HepG2 (cell line): Measurements from ENCODE around the gene TEKT2. TPM values are rescaled to one million over a fixed set of nuclear protein-coding genes. Genes with fewer than 3 reads are reported as not detected.

Source experiments
- ATAC-seq: fragments of 200-7000 bp; cut with Tn5 transposase; 3 replicates; pipeline ENCODE4 v1.9.1; 2020; ENCODE audit warnings: mild to moderate bottlenecking, moderate library complexity
- BruUV-seq: library from RNA; stranded (reverse); fragments of 400-500 nt; replicated peaks from 2 replicates; lab custom pipeline; 2021; lab: Mats Ljungman, UMichigan
- CTCF ChIA-PET: fragments of 300-600 bp; formaldehyde crosslinking; extraction: SDS; loops from one replicate; lab custom pipeline; 2021; ENCODE audit warnings: low total read pairs, inconsistent platforms, low intra/inter-chr PET ratio; lab: Yijun Ruan, JAX
- POLR2A ChIA-PET: fragments of 350-600 bp; sonication (Branson Sonifier 250); formaldehyde crosslinking; loops from one replicate; lab custom pipeline; 2020; ENCODE audit warnings: antibody characterized with exemption, inconsistent platforms; lab: Yijun Ruan, JAX
- DNase-seq: peaks from one replicate; pipeline ENCODE4 v3.0.0-alpha.2; 2015; ENCODE audit warnings: low spot score
- FAIRE-seq: peaks from 3 replicates; lab custom pipeline; 2011; peaks lifted over from hg19 to GRCh38; lab: Jason Lieb, UNC
- H2AFZ ChIP-seq: one replicate; pipeline ENCODE4 v1.6.1; 2011; ENCODE audit warnings: low read length, inconsistent platforms
- H3K27ac ChIP-seq: fragments of 300-600 bp; 3 replicates; pipeline ENCODE4 v1.8.0; 2011; ENCODE audit warnings: mixed run types, mild to moderate bottlenecking, mixed read lengths, low read length, inconsistent platforms; ENCODE audit not compliant: insufficient read depth; ENCODE audit errors: extremely low read length
- H3K27me3 ChIP-seq, 2 experiments: fragments of 200-600 bp in 1 of 2; 2 replicates in 1 of 2; 3 replicates in 1 of 2; pipeline versions ENCODE4 v1.6.0 to v1.8.0; 2011; ENCODE audit warnings: low read length in 2 of 2, mild to moderate bottlenecking in 2 of 2, moderate library complexity in 2 of 2, inconsistent platforms in 1 of 2; ENCODE audit not compliant: insufficient read depth in 2 of 2, control insufficient read depth in 1 of 2
- H3K36me3 ChIP-seq, 2 experiments: fragments of 200-600 bp in 1 of 2; replicated peaks in 1 of 2; 2 replicates in 1 of 2; 3 replicates in 1 of 2; pipeline versions ENCODE4 v1.5.1 to v1.8.0; 2011; ENCODE audit warnings: low read length in 2 of 2, inconsistent platforms in 1 of 2; ENCODE audit not compliant: insufficient read depth in 2 of 2, control insufficient read depth in 1 of 2
- H3K4me1 ChIP-seq: 2 replicates; pipeline ENCODE4 v1.5.1; 2012; ENCODE audit warnings: low read length, inconsistent platforms; ENCODE audit not compliant: insufficient read depth
- H3K4me2 ChIP-seq: 2 replicates; pipeline ENCODE4 v1.6.0; 2011; ENCODE audit warnings: low read depth, low read length, inconsistent platforms
- H3K4me3 ChIP-seq, 3 experiments: fragments of 200-600 bp in 1 of 3; sonication (generic), shearing (Covaris generic) in 1 of 3; replicated peaks in 1 of 3; 2 replicates each; pipeline ENCODE4 v1.5.1; 2011 to 2016; ENCODE audit warnings: low read length in 3 of 3, inconsistent platforms in 2 of 3, low read depth in 2 of 3, mild to moderate bottlenecking in 2 of 3, control low read depth in 1 of 3, mixed read lengths in 1 of 3; ENCODE audit not compliant: insufficient read depth in 1 of 3
- H3K79me2 ChIP-seq: one replicate; pipeline ENCODE4 v1.6.1; 2011; ENCODE audit warnings: low read length, inconsistent platforms; ENCODE audit not compliant: insufficient read depth
- H3K9ac ChIP-seq: 2 replicates; pipeline ENCODE4 v1.6.0; 2011; ENCODE audit warnings: mild to moderate bottlenecking, low read depth, low read length, inconsistent platforms; ENCODE audit not compliant: insufficient read depth
- H3K9me3 ChIP-seq: 2 replicates; pipeline ENCODE4 v1.5.1; 2012; ENCODE audit warnings: mild to moderate bottlenecking, low read length
- H4K20me1 ChIP-seq: 2 replicates; pipeline ENCODE4 v1.6.0; 2011; ENCODE audit warnings: inconsistent platforms, mild to moderate bottlenecking, low read length, moderate library complexity; ENCODE audit not compliant: insufficient read depth
- CBX2 ChIP-seq, 2 experiments: fragments of 200-600 bp in 1 of 2; sonication (generic); formaldehyde crosslinking in 1 of 2; IDR thresholded peaks; 2 replicates each; pipeline versions ENCODE4 v1.7.0 to v1.8.1; 2018 to 2022; ENCODE audit warnings: low read depth in 2 of 2, low read length in 1 of 2, mild to moderate bottlenecking in 1 of 2, missing genetic modification reagents in 1 of 2
- KLF9 ChIP-seq: IDR thresholded peaks from 2 replicates; pipeline ENCODE4 v1.6.1; 2016; ENCODE audit warnings: low read depth
- MTA1 ChIP-seq: sonication (generic); formaldehyde crosslinking; IDR thresholded peaks from 2 replicates; pipeline ENCODE4 v1.4.0; 2020; ENCODE audit warnings: missing genetic modification reagents, mild to moderate bottlenecking, borderline replicate concordance
- SALL1 ChIP-seq: sonication (generic); formaldehyde crosslinking; IDR thresholded peaks from 2 replicates; pipeline ENCODE4 v1.8.0; 2022; ENCODE audit warnings: mild to moderate bottlenecking, missing genetic modification reagents
- WGBS: methylation state at CpG from one replicate; pipeline ENCODE4 v1.1.6; 2017; ENCODE audit warnings: low lambda C conversion rate; 5-methylcytosine and 5-hydroxymethylcytosine counted together
- in situ Hi-C: cut with HindIII; loops from 2 replicates; pipeline ENCODE4 v1.10.0; 2017; ENCODE audit warnings: low pct_unique_long_range_greater_than_20kb; ENCODE audit not compliant: extremely low pct_ligation_motif_present
- intact Hi-C: fragments of 100-400 bp; cut with micrococcal nuclease; formaldehyde crosslinking; loops from one replicate; pipeline ENCODE4 v1.10.0; 2022; ENCODE audit not compliant: unreplicated experiment
- polyA plus RNA-seq, 8 experiments: library from polyadenylated mRNA; depleted of rRNA in 3 of 8; stranded (reverse) in 7 of 8; unstranded in 1 of 8; fragments of >200 nt; fragmentation: Illumina TruSeq in 4 of 8; extraction: Trizol in 4 of 8; gene quantifications; 2 replicates each; pipeline versions ENCODE4 v1.2.1 to v1.2.3, GENCODE V29; 2011 to 2016; ENCODE audit warnings: low read depth in 4 of 8, missing spikeins in 1 of 8, mixed read lengths in 1 of 8; ENCODE audit not compliant: insufficient read depth in 1 of 8
- total RNA-seq, 5 experiments: library from RNA; depleted of rRNA; stranded (reverse); fragments of >200 nt; fragmentation: Illumina TruSeq; extraction: Trizol; gene quantifications; 2 replicates each; pipeline ENCODE4 v1.2.3, GENCODE V29; 2016; ENCODE audit warnings: low read depth in 1 of 5
- TF ChIP-seq, protein P1 (sequence below): sonication (generic); formaldehyde crosslinking; IDR thresholded peaks from 2 replicates; pipeline ENCODE4 v1.5.1; 2020; ENCODE audit warnings: mild to moderate bottlenecking, missing genetic modification reagents, moderate library complexity
- TF ChIP-seq, protein P2 (sequence below): sonication (generic); formaldehyde crosslinking; IDR thresholded peaks from 2 replicates; pipeline ENCODE4 v1.4.0; 2020; ENCODE audit warnings: mild to moderate bottlenecking, missing genetic modification reagents

Gene TEKT2
- total and polyA plus RNA-seq, 2 of the 13 experiments (the other 11 are each of a cell fraction or from before 2014, with no cell fraction given) = 0.31 to 0.38 TPM

DNA sequence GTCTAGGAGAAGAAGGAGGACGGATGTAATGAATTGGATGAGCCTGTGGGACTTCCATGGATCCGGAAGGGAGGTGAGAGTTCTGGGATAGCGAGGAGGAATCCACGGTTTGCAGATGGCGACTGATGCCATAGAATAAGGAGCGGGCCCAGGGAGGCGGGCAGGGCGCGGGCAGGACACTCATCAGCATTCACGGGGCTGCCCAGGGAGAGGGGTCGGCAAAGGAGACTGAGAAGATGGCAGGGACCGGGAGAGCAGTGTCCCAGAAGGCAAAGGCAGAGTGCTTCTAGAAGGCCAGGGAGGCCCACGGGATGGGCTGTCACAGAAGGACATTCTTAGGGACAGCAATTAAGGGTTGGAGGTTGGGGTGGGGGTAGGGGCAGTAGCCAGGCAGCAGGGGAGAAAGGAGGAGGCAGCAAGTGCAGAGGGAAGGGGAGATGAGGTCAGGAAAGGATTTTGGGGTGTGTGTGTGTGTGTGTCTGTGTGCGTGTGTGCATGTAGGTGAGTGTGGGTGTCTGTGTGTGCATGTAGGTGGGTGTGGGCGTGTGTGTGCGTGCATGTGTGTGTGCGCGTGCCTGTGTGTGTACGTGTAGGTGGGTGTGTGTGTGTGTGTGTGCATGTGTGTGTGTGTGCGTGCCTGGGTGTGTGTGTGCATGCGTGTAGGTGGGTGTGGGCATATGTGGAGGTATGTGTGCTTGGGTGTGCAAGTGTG lies 42.3 kb downstream of the TEKT2 start:
- H2AFZ ChIP-seq = no peak overlapping the region
- H3K27me3 ChIP-seq = peaks cover 11 to 41% of the 10 kb centered on the region in 2 experiments; a peak in 4 of 5 replicates
- H3K9me3 ChIP-seq = no peaks in the 10 kb centered on the region
- H3K27ac ChIP-seq = no peak overlapping the region
- in situ Hi-C loops = no loop called here
- peak overlapping the region in 1 of 3 experiments; percentile 59; a peak in 1 of 6 replicates for H3K4me3 ChIP-seq
- TF ChIP-seq KLF9 (CRISPR knock-in tag) (no peak), MTA1 (CRISPR knock-in tag) (no peak), SALL1 (CRISPR knock-in tag) (0 out of 2 replicates have a peak, but pooled peaks have one; percentile 5), CBX2 (IDR thresholded peaks at IDR 0.05; ENCODE audit: low read depth, low read length) (no peak), CBX2 (CRISPR knock-in tag; IDR thresholded peaks at IDR 0.05; ENCODE audit: low read depth) (no peak)
- TF ChIP-seq, all 625 proteins: peak for 1
- CTCF ChIA-PET = no interaction called here
- Histone ChIP-seq H4K20me1 (no peaks in the 10 kb centered on the region), H3K36me3 (no peaks in the 10 kb centered on the region), H3K79me2 (no peaks in the 10 kb centered on the region), H3K4me2 (0 out of 2 replicates have a peak overlapping the region, but pooled peaks have one; percentile 65), H3K4me1 (peaks cover 49% of the 10 kb centered on the region), H3K9ac (no peak overlapping the region)
- ATAC-seq (no peak), FAIRE-seq (no peak), DNase-seq (no peak)
- no TSS peak for BruUV-seq
- WGBS = 53% methylated on average over 21 of the region's 21 CpGs
- intact Hi-C loops = no loop called here
- POLR2A ChIA-PET = no interaction called here

DNA sequence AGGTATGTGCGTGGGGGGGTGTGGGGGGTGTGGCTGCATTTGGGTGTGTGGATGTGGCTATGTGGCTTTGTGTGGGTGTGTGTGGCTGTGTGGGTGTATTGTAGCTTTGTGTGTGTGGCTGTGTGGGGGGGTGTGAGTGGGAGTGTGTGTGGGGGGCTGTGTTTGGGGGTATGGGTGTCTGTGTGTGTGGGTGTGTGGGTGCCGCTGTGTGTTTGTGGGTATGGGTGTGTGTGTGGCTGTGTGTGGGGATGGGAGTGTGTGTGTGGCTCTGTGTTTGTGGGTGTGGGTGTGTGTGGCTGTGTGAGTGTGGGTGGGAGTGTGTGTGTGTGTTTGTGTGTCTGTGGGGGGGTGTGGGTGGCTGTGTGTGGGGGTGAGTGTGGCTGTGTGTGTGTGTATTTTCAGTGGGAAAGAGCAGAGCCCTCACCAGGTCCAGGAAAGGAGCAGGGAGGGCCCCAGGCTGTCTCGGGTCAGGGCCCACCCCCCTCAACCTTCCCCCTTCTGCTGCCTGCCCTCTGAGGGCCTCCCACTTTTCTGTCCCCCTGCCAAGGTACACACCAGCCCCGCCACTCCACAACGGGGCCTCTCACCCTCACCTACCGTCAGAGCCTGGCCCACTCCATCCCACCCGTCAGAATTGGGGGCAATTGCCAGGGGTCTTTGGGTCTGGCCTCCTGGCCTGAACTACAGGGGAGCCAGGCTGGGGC lies 43.1 kb downstream of the TEKT2 start:
- Histone ChIP-seq H4K20me1 (no peaks in the 10 kb centered on the region), H3K9ac (no peak overlapping the region), H3K4me3 (no peak overlapping the region; a peak in 1 of 6 replicates), H3K27me3 (peaks cover 7 to 39% of the 10 kb centered on the region in 2 experiments; a peak in 4 of 5 replicates), H3K79me2 (no peaks in the 10 kb centered on the region), H3K36me3 (no peaks in the 10 kb centered on the region), H3K4me1 (peaks cover 49% of the 10 kb centered on the region), H2AFZ (no peak overlapping the region), H3K27ac (no peak overlapping the region), H3K9me3 (no peaks in the 10 kb centered on the region), H3K4me2 (peak overlapping the region; percentile 56)
- BruUV-seq = no TSS peak
- ChIA-PET CTCF (interaction anchor here (0.9 kb wide), 1 partner anchor 61 kb away, joined by 3 read pairs; no protein-coding TSS in a partner anchor), POLR2A (no interaction called here)
- 28% methylated on average over 6 of the region's 7 CpGs for WGBS
- FAIRE-seq (no peak), DNase-seq (no peak), ATAC-seq (no peak)
- intact Hi-C loops (no loop called here), in situ Hi-C loops (no loop called here)
- TF ChIP-seq, protein P1, sequence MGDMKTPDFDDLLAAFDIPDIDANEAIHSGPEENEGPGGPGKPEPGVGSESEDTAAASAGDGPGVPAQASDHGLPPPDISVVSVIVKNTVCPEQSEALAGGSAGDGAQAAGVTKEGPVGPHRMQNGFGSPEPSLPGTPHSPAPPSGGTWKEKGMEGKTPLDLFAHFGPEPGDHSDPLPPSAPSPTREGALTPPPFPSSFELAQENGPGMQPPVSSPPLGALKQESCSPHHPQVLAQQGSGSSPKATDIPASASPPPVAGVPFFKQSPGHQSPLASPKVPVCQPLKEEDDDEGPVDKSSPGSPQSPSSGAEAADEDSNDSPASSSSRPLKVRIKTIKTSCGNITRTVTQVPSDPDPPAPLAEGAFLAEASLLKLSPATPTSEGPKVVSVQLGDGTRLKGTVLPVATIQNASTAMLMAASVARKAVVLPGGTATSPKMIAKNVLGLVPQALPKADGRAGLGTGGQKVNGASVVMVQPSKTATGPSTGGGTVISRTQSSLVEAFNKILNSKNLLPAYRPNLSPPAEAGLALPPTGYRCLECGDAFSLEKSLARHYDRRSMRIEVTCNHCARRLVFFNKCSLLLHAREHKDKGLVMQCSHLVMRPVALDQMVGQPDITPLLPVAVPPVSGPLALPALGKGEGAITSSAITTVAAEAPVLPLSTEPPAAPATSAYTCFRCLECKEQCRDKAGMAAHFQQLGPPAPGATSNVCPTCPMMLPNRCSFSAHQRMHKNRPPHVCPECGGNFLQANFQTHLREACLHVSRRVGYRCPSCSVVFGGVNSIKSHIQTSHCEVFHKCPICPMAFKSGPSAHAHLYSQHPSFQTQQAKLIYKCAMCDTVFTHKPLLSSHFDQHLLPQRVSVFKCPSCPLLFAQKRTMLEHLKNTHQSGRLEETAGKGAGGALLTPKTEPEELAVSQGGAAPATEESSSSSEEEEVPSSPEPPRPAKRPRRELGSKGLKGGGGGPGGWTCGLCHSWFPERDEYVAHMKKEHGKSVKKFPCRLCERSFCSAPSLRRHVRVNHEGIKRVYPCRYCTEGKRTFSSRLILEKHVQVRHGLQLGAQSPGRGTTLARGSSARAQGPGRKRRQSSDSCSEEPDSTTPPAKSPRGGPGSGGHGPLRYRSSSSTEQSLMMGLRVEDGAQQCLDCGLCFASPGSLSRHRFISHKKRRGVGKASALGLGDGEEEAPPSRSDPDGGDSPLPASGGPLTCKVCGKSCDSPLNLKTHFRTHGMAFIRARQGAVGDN (CRISPR knock-in tag) = 0 out of 2 replicates have a peak, but pooled peaks have one; percentile 8
- TF ChIP-seq, protein P2, sequence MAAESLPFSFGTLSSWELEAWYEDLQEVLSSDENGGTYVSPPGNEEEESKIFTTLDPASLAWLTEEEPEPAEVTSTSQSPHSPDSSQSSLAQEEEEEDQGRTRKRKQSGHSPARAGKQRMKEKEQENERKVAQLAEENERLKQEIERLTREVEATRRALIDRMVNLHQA = no peak
